Fibroblast of mammary gland (primary cell): Measurements from ENCODE around the gene MRPL10.

ENCODE experiments used
- DNase-seq: peaks from one replicate; pipeline ENCODE4 v3.0.0-alpha.2; 2010; ENCODE audit warnings: low read depth
- H3K4me3 ChIP-seq: 2 replicates; pipeline ENCODE4 v1.5.1; 2011; ENCODE audit warnings: low read depth, mild to moderate bottlenecking, low read length, moderate library complexity; ENCODE audit not compliant: control insufficient read depth
- CTCF ChIP-seq: conservative IDR thresholded peaks from 2 replicates; pipeline ENCODE4 v1.5.1; 2011; ENCODE audit warnings: low read depth, low read length, inconsistent platforms; ENCODE audit not compliant: control insufficient read depth, insufficient read depth

Gene MRPL10

GRCh38 chr17:47844814-47845715 is 13.7 kb upstream of the MRPL10 start:
- H3K4me3 ChIP-seq = no peak overlapping the region
- DNase-seq = peak; percentile 25

GRCh38 chr17:47844227-47844626 is 12.9 kb upstream of the MRPL10 start:
- DNase-seq = no peak
- no peak overlapping the region for H3K4me3 ChIP-seq
- TF ChIP-seq CTCF = no peak

More at GRCh38 chr17:47844814-47845715, 13.7 kb upstream of the MRPL10 start:
- peak; percentile 32 for TF ChIP-seq CTCF

- H3K4me3 ChIP-seq = no peak overlapping the region
- TF ChIP-seq CTCF = no peak
- DNase-seq = no peak
Observed at GRCh38 chr17:47843391-47843730, 12.0 kb upstream of the MRPL10 start.

- no peak for DNase-seq
- H3K4me3 ChIP-seq = peak overlapping the region; percentile 92
- no peak for TF ChIP-seq CTCF
Observed at GRCh38 chr17:47841488-47842291, 10.3 kb upstream of the MRPL10 start.

- peak; percentile 76 for DNase-seq
- peak within 1 kb of the TSS; percentile 92 for H3K4me3 ChIP-seq
- peak; percentile 78 for TF ChIP-seq CTCF
Observed at GRCh38 chr17:47840742-47841487, 9.6 kb upstream of the MRPL10 start, which contains the start of gene SCRN2. Gene SCRN2 (minus strand): TSS chr17:47841273. CDS start chr17:47840843, 430 bp downstream.
